ENCODE data around the gene MRFAP1L1.

DNA sequence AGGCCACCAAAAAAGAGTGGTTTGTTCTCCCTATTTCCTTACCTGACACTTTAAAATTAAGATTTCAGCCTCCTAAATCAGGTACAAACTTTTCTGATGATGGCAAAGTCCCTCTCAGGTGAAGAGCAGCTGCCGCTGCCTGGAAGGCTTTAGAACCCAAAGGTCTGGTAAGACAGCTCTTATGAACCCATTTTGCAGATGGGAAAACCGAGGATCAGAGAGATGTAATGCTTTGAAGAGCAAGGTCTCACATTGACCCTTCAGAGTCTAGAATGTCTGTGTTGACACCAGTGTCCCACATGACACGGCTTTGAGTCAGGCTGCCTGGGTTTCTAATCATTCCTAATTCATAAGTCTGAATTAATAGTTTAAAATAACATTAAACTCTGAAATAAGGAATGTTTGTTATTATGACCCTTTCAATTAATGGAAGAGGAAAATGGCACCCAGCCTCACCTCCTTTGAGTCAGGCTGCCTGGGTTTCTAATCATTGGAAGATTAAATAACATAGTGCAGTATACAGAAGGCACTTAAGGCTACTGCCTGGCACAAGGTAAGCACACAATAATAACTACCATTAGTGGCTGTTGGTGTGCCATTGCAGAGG lies 44.9 kb upstream of the MRFAP1L1 start:
- TF ChIP-seq MYNN (tag by site-specific recombination; IDR thresholded peaks at IDR 0.05; ENCODE audit: borderline replicate concordance): no peak
- TF ChIP-seq, protein P1, sequence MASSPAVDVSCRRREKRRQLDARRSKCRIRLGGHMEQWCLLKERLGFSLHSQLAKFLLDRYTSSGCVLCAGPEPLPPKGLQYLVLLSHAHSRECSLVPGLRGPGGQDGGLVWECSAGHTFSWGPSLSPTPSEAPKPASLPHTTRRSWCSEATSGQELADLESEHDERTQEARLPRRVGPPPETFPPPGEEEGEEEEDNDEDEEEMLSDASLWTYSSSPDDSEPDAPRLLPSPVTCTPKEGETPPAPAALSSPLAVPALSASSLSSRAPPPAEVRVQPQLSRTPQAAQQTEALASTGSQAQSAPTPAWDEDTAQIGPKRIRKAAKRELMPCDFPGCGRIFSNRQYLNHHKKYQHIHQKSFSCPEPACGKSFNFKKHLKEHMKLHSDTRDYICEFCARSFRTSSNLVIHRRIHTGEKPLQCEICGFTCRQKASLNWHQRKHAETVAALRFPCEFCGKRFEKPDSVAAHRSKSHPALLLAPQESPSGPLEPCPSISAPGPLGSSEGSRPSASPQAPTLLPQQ (tag by site-specific recombination; IDR thresholded peaks at IDR 0.05): no peak

Data from HEK293 (cell line).